ENCODE measurements around the gene TTC29.
"Not testable (repeated sequence)": the region's sequence is repeated elsewhere in the genome, so short reads cannot be mapped to it uniquely, and the experiment has no call there.

TTC29 gene

GRCh38 chr4:146739182-146739581 is 206.5 kb downstream of the TTC29 start:
- H3K9me3 ChIP-seq (ENCODE audit: control insufficient read depth, insufficient read depth, low read depth, low read length), result no peaks in the 10 kb centered on the region
- TF ChIP-seq KLF8 (tag by site-specific recombination; IDR thresholded peaks at IDR 0.05) (no peak), ZNF138 (tag by site-specific recombination; IDR thresholded peaks at IDR 0.05; ENCODE audit: borderline replicate concordance) (no peak), ZNF514 (tag by site-specific recombination; IDR thresholded peaks at IDR 0.05) (no peak), ZFHX2 (tag by site-specific recombination; conservative IDR thresholded peaks at IDR 0.05) (no peak), ZNF155 (tag by site-specific recombination; IDR thresholded peaks at IDR 0.05) (no peak), ZNF394 (tag by site-specific recombination; IDR thresholded peaks at IDR 0.05; ENCODE audit: borderline replicate concordance) (no peak), ZNF521 (tag by site-specific recombination; IDR thresholded peaks at IDR 0.05) (no peak), ZNF362 (tag by site-specific recombination; IDR thresholded peaks at IDR 0.05) (no peak), YY2 (tag by site-specific recombination; IDR thresholded peaks at IDR 0.05) (no peak)
- H3K36me3 ChIP-seq (ENCODE audit: control insufficient read depth in 2 of 2, insufficient read depth in 1 of 2, low read length in 2 of 2), result no peaks in the 10 kb centered on the region
- H3K4me1 ChIP-seq (ENCODE audit: control insufficient read depth, insufficient read depth, low read length), result no peaks in the 10 kb centered on the region
- ChIA-PET POLR2A (no interaction called here), CTCF (no interaction called here)
- no peak overlapping the region for H3K27ac ChIP-seq (ENCODE audit: extremely low read depth, low read depth, low read length)
- no peak overlapping the region for H3K4me3 ChIP-seq (ENCODE audit: low read depth, low read length)

- H3K36me3 ChIP-seq (ENCODE audit: control insufficient read depth in 2 of 2, insufficient read depth in 1 of 2, low read length in 2 of 2); CTCF ChIA-PET; H3K27ac ChIP-seq (ENCODE audit: extremely low read depth, low read depth, low read length); H3K4me3 ChIP-seq (ENCODE audit: low read depth, low read length); H3K4me1 ChIP-seq (ENCODE audit: control insufficient read depth, insufficient read depth, low read length); POLR2A ChIA-PET; H3K9me3 ChIP-seq (ENCODE audit: control insufficient read depth, insufficient read depth, low read depth, low read length): not testable (repeated sequence)
These were observed 222.1 kb downstream of the TTC29 start for GRCh38 chr4:146723519-146723918.

- Histone ChIP-seq H3K36me3 (ENCODE audit: control insufficient read depth in 2 of 2, insufficient read depth in 1 of 2, low read length in 2 of 2) (no peaks in the 10 kb centered on the region), H3K9me3 (ENCODE audit: control insufficient read depth, insufficient read depth, low read depth, low read length) (no peaks in the 10 kb centered on the region), H3K27ac (ENCODE audit: extremely low read depth, low read depth, low read length) (no peak overlapping the region), H3K4me3 (ENCODE audit: low read depth, low read length) (no peak overlapping the region), H3K4me1 (ENCODE audit: control insufficient read depth, insufficient read depth, low read length) (no peaks in the 10 kb centered on the region)
- ChIA-PET POLR2A (no interaction called here), CTCF (no interaction called here)
- TF ChIP-seq ZBTB10 (tag by site-specific recombination; IDR thresholded peaks at IDR 0.05) (no peak), ZNF530 (tag by site-specific recombination; IDR thresholded peaks at IDR 0.05; ENCODE audit: low read depth) (no peak), ZNF621 (tag by site-specific recombination; IDR thresholded peaks at IDR 0.05) (no peak), ZNF701 (tag by site-specific recombination; IDR thresholded peaks at IDR 0.05) (no peak), ZNF10 (tag by site-specific recombination; IDR thresholded peaks at IDR 0.05) (no peak), ZNF629 (tag by site-specific recombination; IDR thresholded peaks at IDR 0.05) (no peak), ZNF776 (tag by site-specific recombination; IDR thresholded peaks at IDR 0.05; ENCODE audit: borderline replicate concordance) (no peak), ZNF423 (tag by site-specific recombination; IDR thresholded peaks at IDR 0.05) (no peak)
These were observed 235.7 kb downstream of the TTC29 start for GRCh38 chr4:146709956-146710355.

- TF ChIP-seq ZNF768 (tag by site-specific recombination; IDR thresholded peaks at IDR 0.05), result no peak
- TF ChIP-seq KLF8 (tag by site-specific recombination; IDR thresholded peaks at IDR 0.05), result no peak
- no peak for TF ChIP-seq ZNF510 (tag by site-specific recombination; IDR thresholded peaks at IDR 0.05; ENCODE audit: insufficient replicate concordance)
- no peak for TF ChIP-seq ZNF571 (tag by site-specific recombination; IDR thresholded peaks at IDR 0.05)
- TF ChIP-seq ZNF433 (tag by site-specific recombination; IDR thresholded peaks at IDR 0.05; ENCODE audit: low read depth), result no peak
- TF ChIP-seq ZNF155 (tag by site-specific recombination; IDR thresholded peaks at IDR 0.05), result no peak
- TF ChIP-seq EGR2 (tag by site-specific recombination; IDR thresholded peaks at IDR 0.05; ENCODE audit: low read depth), result no peak
- no peak for TF ChIP-seq ZNF544 (tag by site-specific recombination; IDR thresholded peaks at IDR 0.05)
- TF ChIP-seq YY1 (tag by site-specific recombination; IDR thresholded peaks at IDR 0.05), result no peak
- TF ChIP-seq TRIM28 (IDR thresholded peaks at IDR 0.05; ENCODE audit: borderline replicate concordance, low read length), result no peak
- TF ChIP-seq ZNF514 (tag by site-specific recombination; IDR thresholded peaks at IDR 0.05), result no peak
- TF ChIP-seq ZSCAN4 (tag by site-specific recombination; IDR thresholded peaks at IDR 0.05), result no peak
- POLR2A ChIA-PET, result no interaction called here
- CTCF ChIA-PET, result interaction anchor here (0.6 kb wide), 1 partner anchor 220 kb away, joined by 3 read pairs; no protein-coding TSS in a partner anchor
These were observed 245.8 kb downstream of the TTC29 start for GRCh38 chr4:146699910-146700309.

More at GRCh38 chr4:146699910-146700309, 245.8 kb downstream of the TTC29 start:
- Histone ChIP-seq H3K27ac (ENCODE audit: extremely low read depth, low read depth, low read length) (no peak overlapping the region), H3K4me3 (ENCODE audit: low read depth, low read length) (no peak overlapping the region), H3K9me3 (ENCODE audit: control insufficient read depth, insufficient read depth, low read depth, low read length) (no peaks in the 10 kb centered on the region), H3K36me3 (ENCODE audit: control insufficient read depth in 2 of 2, insufficient read depth in 1 of 2, low read length in 2 of 2) (no peaks in the 10 kb centered on the region), H3K4me1 (ENCODE audit: control insufficient read depth, insufficient read depth, low read length) (no peaks in the 10 kb centered on the region)

Data from HEK293 (cell line).